ENCODE data around the gene ACOT9.
"Not testable (repeated sequence)": the region's sequence is repeated elsewhere in the genome, so short reads cannot be mapped to it uniquely, and the experiment has no call there.

The ACOT9 gene

GRCh38 chrX:23742697-23743622 is at the start of gene ACOT9:
TSS of gene ACOT9 (minus strand) at chrX:23743276. CDS start at chrX:23743144, 132 bp downstream.
- peak; percentile 96 to 97 for ATAC-seq

- ATAC-seq, result no peak
Measured at GRCh38 chrX:23790155-23790497, 47.0 kb upstream of the ACOT9 start.

- no peak for ATAC-seq
Measured at GRCh38 chrX:23789386-23790154, 46.5 kb upstream of the ACOT9 start.

- no peak for ATAC-seq
Measured at GRCh38 chrX:23788946-23789345, 45.9 kb upstream of the ACOT9 start.

GRCh38 chrX:23788521-23788920 is 45.4 kb upstream of the ACOT9 start:
- peak in 1 of 2 donors; percentile 22 for ATAC-seq

- ATAC-seq, result no peak
Measured at GRCh38 chrX:23787745-23788118, 44.7 kb upstream of the ACOT9 start.

GRCh38 chrX:23786268-23786815 is 43.3 kb upstream of the ACOT9 start:
- no peak for ATAC-seq

GRCh38 chrX:23785580-23785979 is 42.5 kb upstream of the ACOT9 start:
- ATAC-seq, result no peak

GRCh38 chrX:23784470-23785331 is 41.6 kb upstream of the ACOT9 start:
- ATAC-seq, result no peak

- no peak for ATAC-seq
Measured at GRCh38 chrX:23783589-23784469, 40.8 kb upstream of the ACOT9 start.

- ATAC-seq, result peak; percentile 84 to 85
Measured at GRCh38 chrX:23782863-23783588, 40.0 kb upstream of the ACOT9 start, which contains the start of gene SAT1. TSS of gene SAT1 (plus strand) at chrX:23783173. CDS start at chrX:23783352, 179 bp downstream.

- no peak for ATAC-seq
Measured at GRCh38 chrX:23782455-23782854, 39.4 kb upstream of the ACOT9 start.

- ATAC-seq, result no peak
Measured at GRCh38 chrX:23779025-23779424, 35.9 kb upstream of the ACOT9 start.

- no peak for ATAC-seq
Measured at GRCh38 chrX:23776363-23776762, 33.3 kb upstream of the ACOT9 start.

- ATAC-seq, result peak; percentile 81 to 89
Measured at GRCh38 chrX:23773601-23774175, 30.6 kb upstream of the ACOT9 start.

GRCh38 chrX:23771086-23771485 is 28.0 kb upstream of the ACOT9 start:
- ATAC-seq, result not testable (repeated sequence)

- no peak for ATAC-seq
Measured at GRCh38 chrX:23770142-23770541, 27.1 kb upstream of the ACOT9 start.

- peak; percentile 38 to 49 for ATAC-seq
Measured at GRCh38 chrX:23766650-23767551, 23.8 kb upstream of the ACOT9 start.

- no peak for ATAC-seq
Measured at GRCh38 chrX:23765868-23766267, 22.8 kb upstream of the ACOT9 start.
